HK-2 (cell line): ENCODE results near the gene BBS4.

Experiments
- DNase-seq: peaks from one replicate; pipeline ENCODE4 v3.0.0-alpha.2; 2018; ENCODE audit not compliant: unreplicated experiment

The BBS4 gene

DNA sequence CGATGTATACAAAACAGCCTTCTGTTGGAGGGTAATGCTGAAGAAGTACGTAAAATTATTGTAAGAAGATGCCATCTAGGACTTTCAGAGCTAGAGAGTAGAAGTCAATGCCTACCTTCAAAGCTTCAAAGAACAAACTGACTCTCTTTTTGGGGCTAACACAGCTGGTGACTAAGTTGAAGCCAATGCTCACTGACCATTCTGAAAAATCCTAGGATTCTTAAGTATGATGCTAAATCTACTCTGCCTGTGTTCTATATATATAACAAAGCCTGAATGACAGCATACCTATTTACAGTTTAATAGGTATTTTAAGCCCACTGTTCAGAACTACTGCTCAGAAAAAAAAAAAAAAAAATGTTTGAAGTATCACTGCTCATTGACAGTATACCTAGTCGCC lies 78.6 kb downstream of the BBS4 start:
- DNase-seq = no peak

DNA sequence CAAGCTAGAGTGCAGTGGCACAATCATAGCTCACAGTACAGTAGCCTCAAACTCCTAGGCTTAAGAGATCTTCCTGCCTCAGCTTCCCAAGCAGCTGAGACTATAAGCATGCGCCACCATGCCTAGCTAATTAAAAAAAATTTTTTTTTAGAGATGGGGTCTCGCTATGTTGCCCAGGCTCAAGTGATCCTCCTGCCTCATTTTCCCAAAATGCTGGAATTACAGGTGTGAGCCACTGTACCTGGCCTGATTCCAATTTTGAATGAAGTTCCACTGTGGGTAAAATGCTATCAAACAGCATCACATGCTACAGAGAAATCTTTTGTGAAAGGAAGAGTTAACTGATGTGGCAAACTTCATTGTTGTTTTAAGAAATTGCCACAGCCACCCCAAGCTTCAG lies 80.0 kb downstream of the BBS4 start:
- no peak for DNase-seq

DNA sequence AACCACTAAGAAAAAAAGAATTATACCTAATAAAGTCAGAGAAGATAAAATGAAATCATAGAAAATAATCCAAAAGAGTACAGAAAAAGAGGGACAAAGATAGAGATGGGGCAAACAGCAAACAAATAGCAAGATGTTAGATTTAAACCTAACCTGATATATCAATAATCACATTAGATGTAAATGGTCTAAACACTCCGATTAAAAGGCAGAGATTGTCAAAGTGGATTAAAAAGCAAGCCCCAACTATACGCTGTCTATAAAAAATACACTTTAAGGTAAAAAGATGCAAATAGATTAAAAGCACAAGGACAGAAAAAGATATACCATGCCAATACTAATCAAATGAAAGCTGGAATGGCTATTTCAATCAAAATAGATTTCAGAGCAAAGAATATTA lies 80.8 kb downstream of the BBS4 start:
- DNase-seq = no peak

DNA sequence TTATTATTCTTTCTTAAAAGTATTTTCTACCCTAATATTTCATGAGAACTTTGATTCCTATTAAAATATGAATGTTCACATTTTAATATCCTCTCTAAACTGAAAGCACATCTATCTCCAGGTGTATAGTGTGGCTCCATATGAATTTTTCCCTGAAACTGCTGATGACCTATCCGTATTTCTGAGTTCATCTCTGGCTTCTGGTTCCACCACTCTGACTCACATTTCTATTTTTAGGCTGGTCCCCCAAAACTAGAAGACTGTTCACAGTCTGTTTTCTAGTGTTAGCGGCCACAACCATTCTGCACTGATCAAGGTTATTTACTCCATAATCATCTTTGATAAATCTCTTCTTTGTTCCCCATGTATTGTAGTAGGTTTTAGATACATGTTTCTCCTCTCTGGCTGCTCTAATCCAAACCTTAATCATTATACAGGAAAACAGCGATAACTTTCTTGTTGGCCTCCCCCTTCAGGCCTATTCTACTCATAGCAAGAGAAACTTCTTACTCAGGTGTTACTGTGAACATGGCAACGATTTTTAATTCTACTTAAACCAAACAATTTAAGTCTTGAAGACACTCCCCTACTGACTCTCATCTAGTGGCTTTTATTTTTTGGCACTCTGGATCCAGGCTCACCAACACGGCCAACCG lies 84.8 kb downstream of the BBS4 start:
- DNase-seq = no peak

DNA sequence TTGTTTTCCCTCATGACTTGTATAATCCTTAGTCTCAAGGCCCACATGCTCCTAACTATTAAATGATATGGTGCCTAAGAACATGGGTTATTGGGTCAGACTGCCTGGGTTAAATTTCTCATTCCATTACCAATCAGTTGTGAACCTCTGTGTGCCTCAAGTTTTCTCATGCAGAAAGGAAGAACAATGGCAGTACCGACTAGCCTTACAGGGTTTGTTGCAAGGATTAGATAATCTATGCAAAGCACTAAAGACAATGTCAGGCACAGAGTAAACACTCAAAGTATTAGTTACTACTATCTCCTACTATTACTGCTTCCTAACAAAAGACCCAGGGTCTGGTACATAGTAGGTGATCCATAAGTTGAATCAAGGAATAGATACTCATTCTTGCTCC lies 85.3 kb downstream of the BBS4 start:
- DNase-seq = no peak

DNA sequence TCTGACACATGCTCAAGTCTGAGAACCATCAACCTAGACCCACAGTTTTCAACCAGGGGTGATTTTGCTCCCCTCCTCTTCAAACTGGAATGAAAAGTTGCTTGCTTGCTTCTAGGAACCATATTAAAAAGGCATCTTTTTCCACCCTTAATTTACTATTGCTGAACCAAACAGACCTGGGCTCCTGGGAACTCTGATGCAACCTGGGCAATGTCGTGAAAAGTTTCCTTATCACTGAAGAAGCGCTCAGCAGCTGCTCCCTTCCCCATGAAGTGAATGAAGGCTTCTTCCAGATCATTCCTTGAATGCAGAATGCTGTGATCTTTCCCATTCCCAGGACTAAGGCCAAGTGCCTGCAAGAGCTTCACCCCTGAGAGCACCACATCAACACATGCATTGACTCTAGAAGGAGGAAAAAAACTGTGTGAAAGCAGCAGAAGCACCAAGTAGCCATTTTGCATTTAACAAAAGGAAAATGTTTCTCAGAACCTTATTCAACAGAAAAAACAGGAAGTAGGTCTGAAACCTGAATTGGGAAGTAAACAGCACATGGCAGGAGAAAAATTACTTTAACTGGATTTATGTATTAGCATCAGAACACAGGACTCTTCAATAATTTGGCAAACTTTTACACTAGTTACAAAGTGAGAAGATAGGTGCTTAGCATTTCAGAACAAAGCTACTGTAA lies 88.8 kb downstream of the BBS4 start:
- DNase-seq = no peak

DNA sequence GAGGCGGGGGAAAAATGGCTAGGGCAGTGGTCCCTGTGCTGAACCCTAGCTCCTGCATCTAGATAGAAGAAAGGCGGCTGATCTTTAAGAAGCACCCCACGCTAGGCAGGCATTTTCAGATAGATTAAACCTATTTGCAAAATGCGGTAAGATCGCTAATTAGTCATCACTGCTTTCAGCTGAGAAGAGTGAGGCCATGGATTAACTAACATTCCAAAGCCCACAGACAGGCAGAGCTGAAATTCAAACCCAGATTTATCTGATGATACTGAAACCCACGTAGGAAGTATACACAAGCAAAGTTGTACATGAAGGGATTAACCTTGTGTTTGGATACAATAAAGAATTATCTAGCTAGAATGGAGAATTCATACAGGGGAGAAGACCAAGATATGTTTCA lies 92.8 kb downstream of the BBS4 start:
- no peak for DNase-seq

DNA sequence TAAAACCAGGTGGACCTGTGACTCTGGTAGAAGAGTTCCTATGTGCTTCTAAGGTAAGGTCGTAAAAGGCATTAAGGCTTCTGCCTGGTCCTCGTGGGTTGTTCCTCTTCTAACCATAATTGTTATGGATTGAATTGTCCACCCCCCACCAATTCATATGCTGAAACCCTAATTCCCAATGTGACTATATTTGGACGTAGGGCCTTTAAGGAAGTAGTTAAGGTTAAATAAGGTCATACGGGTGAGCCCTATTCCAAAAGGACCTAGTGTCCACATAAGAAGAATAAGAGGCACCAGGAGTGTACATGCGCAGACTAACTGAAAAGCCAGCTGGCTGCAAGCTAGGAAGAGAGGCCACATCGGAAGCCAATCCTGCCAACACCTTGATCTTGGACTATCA lies 95.6 kb downstream of the BBS4 start:
- no peak for DNase-seq

DNA sequence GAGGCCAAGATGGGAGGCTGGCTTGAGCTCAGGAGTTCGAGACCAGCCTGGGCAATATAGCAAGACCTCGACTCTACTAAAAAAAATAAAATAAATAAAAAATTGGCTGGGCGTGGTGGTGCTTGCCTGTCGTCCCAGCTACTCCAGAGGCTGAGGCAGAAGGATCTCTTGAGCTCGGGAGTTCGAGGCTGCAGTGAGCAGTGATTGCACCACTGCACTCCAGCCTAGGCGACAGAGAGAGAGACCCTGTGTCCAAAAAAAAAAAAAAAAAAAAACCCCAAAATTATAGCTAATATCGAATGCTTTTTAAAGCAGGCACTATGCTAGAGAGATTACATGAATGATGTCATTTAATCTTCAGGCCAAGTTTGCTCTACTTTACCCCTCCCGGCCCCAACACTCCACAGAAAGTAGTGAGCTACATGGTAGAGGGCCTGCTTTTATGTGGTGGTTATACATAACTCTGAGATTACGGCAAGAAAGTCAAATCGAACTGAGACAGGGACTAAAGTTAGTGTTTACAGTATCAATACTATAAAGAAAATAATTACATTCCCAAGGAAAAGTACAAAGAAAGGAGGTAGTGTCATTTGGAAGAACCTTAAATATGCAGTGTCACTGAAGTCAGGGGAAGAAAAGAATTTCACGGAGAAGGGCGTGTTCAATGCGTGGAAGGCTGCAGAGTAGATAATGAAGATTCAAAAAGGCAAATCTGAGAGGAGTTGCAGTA lies 96.4 kb downstream of the BBS4 start:
- no peak for DNase-seq

DNA sequence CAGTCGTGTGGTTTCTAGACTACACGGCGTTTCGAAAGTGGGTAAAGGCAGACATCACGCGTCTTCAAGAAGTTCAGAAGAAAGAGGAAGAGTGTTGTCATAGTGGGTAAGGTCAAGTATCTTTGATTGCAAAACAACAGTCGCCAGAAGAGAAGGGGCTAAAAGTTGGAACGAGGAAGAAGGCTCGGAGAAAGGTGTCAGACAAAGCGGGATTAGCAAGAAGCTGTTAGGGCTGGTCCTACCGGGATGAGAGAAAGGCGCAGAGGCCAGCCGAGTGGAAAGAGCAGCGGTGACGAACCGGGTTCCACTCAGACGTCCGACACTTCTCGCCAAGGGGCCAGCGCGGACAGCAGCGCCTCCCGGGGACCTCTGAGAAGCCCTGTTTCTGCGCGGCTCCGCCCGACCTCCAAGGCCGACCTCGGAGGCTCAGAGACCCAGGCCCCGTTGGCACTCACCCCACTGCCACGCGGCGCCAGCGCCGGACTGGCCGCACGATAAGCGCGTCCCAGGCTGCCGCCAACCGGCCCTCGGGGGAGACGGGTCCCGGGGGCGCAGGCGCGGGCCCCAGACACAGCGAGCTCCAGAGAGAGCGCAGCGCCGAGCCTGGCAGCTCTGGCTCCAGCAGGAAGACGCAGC lies 97.1 kb downstream of the BBS4 start:
- peak; percentile 44 for DNase-seq

DNA sequence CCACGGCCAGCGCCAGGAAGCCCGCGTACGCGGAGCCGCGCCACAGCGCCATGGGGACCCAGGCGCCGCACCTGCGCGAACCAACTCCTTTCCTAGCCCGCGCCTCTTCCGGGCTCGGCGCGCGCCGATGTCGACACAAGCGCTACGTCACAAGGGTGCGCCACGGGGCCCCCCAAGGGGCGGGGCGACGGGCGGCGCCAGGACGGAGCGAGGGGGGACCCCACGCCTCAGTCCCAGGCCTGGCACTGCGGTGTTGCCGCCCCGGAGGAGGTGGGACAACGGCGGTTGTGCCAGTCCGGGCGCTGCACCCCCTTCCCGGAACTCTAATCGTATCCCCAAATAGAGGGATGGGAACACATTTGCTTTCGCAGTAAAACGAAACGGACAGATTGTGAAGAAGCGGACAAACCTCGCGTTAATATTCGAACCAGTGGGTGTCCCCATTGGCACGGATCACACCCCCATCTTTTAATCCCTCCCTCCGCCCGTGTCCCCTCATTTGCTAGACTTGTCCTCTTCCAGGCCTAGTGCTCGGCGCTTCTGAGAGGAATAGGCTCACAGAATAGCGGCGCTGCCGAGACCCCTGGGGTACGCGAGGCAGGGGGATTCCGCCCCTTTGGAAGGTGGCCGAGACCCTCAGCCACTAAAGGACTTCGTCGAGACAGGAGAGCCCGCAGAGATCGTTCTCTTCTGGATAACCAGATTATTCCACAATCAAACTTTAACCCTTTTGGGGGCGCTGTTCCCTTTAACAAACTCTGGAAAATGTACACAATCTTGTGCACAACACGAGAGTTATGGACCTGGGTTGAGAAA lies 97.8 kb downstream of the BBS4 start, which contains the start of gene ADPGK:
Gene ADPGK, minus strand, starts transcription at position 119 of the 816 bp plus-strand sequence. Its CDS starts 67 bp downstream, at position 52.
- peak; percentile 85 for DNase-seq

DNA sequence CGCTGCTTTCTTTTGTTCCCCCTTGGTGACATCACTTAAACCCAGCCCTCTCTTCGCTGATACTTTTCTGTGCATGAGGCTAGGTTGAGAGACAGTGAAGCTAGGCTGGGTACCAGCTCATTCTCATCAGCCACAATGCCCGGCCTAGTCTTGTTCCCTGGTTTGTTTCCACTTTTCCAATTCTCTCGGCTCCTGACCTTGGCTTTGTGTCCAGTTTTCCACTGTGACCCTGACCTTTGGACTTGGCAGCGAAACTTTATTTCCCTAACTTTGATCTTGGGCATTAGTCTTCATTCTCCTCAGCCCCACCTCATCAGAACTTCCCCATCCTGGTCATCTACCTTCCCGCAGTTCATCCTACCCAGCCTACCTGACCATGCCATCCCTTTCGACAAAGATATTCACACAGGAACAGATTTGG lies 98.5 kb downstream of the BBS4 start:
- DNase-seq = no peak

DNA sequence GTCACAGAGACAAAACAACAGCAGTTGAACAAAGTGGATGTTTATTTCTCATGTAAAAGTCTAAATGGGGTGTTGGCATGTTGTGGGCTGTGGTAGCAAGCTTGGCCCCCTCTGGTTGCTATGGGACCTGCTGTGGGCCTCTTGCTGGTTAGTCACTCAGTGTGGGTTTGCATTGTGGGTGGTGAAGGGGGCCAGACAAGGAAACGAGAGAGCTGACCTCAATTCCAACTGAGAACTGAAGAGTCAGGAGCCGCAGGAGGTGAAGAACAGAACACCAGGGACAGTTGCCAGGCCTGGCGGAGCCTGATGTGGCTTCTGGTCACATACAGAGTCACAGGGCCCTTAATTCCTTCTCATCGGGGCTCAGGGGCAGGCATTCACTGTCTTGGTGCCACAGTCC lies 99.4 kb downstream of the BBS4 start:
- DNase-seq = no peak

DNA sequence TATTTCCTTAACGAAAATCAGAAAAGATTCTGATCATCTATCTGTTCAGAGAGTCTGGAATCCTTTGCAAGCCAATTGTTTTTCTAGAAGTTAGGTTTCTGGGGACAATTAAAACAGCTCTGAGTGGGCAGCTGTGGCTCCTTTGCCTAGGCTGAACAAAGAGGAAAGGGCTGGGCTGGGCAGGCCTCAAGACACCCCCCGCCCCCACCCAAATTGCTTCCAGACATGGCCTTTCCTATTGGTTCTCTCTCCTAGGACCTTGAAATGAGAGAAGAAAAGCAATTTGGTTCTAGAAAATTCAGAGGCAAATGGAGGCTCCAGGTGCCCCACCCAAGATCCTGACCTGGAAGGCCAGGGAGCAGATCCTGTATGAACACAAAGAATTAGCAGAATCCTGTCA lies 99.8 kb downstream of the BBS4 start:
- DNase-seq = no peak

DNA sequence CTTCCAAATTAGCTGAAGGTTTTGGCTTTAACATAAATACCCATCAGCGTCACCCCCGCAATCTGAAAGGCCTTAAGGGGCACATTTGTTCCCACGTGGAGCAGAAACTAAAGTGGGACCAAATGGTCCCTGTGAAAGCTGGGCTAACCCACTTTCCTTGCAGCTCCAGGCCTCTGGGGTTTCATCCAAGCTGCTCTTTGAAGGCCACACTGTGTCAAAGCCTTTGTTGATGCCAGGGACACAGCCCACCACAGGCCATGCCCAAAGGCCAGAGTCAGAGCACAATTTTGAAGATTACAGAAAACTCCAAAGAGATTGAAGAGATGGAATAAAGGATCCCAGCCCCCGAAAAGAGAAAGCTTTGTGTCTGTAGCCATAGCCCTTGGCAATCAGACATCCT lies 100.2 kb downstream of the BBS4 start:
- DNase-seq = no peak

DNA sequence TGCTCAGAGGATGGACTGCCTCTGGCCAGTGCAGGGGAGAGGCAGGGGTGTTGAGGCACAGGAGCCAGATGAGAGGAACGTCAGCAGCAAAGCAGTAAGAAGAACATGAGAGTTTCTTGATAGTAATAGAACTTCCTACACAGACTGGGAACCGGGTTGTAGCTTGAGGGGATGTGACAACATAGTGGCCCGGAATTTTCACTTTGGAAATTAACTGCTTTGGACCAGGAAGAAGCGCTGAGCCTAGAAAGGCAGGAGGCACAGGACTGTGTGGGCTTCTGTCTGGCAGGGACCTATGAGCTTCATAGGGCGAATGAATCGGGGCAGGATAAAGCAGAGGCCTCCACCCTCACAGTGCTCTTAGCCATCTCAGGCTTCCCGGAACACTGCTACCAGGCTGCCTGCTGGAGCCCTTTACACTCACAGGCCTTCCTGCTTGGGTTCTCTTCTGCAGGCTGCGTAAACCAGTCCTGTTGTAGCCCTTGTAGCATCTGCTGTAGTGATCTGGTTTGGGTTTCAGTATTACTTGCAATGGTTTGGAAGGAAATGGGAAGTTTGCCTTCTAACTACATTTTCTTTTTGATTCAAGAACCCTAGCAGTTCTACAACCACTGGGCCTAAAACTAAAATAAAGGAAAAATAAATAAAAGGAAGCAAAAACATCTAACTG lies 100.8 kb downstream of the BBS4 start:
- DNase-seq = no peak

DNA sequence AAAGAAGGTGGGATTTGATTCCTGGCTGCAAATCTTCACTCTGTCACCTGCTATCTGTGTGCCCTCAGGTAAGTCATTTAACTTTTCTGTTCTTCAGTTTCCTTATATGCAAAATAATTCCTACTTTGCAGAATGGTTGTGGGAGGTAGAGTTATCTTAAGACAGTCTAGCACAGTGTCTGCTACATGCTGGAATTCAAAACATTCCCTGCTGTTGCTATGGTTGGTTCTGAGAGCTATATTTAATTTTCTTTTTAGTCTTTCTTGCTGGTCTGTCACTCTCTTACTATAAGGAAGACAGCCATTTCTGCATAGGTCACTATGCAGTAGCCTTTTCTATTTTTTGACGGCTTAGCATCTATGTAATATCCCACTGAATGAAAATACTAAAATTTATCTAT lies 101.5 kb downstream of the BBS4 start:
- no peak for DNase-seq
